ENCODE results near the gene SIRPA. TPM values are rescaled to one million over a fixed set of nuclear protein-coding genes. Genes with fewer than 3 reads are reported as not detected.

SIRPA gene
- total RNA-seq = 10 to 100 TPM; 11.5 to 34.6 (median 20.2) TPM

- no peaks in the 10 kb centered on the region for H3K27me3 ChIP-seq
- peak within 1 kb of the TSS; percentile 93 to 96 for H3K27ac ChIP-seq
- no peaks in the 10 kb centered on the region for H3K9me3 ChIP-seq
- TF ChIP-seq POLR2A (IDR thresholded peaks at IDR 0.05) (peak in 1 of 2 donors; percentile 59), CTCF (IDR thresholded peaks at IDR 0.05) (no peak)
- peak; percentile 77 to 78 for DNase-seq
- intact Hi-C loops (cut with DNase I; ENCODE audit: low total_unique reads) = no loop called here
- H3K4me1 ChIP-seq = no peaks in the 10 kb centered on the region
- H3K4me3 ChIP-seq = peak within 1 kb of the TSS; percentile 69 to 75
- no peaks in the 10 kb centered on the region for H3K36me3 ChIP-seq
These were observed at the start of gene SIRPA for GRCh38 chr20:1894951-1895673. Gene SIRPA (plus strand): TSS chr20:1895407. CDS start chr20:1895448, 41 bp downstream.

- Histone ChIP-seq H3K27me3 (no peaks in the 10 kb centered on the region), H3K27ac (no peak overlapping the region), H3K36me3 (no peaks in the 10 kb centered on the region), H3K4me3 (no peak overlapping the region), H3K9me3 (no peaks in the 10 kb centered on the region), H3K4me1 (no peaks in the 10 kb centered on the region)
- intact Hi-C loops (cut with DNase I; ENCODE audit: low total_unique reads) = no loop called here
- TF ChIP-seq POLR2A (IDR thresholded peaks at IDR 0.05) = no peak
- no peak for TF ChIP-seq CTCF (IDR thresholded peaks at IDR 0.05)
- DNase-seq = no peak
These were observed 49.5 kb upstream of the SIRPA start for GRCh38 chr20:1845701-1846100.

GRCh38 chr20:1846341-1846740 is 48.9 kb upstream of the SIRPA start:
- intact Hi-C loops (cut with DNase I; ENCODE audit: low total_unique reads) = no loop called here
- H3K27ac ChIP-seq = no peak overlapping the region
- TF ChIP-seq CTCF (IDR thresholded peaks at IDR 0.05) (no peak), POLR2A (IDR thresholded peaks at IDR 0.05) (no peak)
- H3K9me3 ChIP-seq = no peaks in the 10 kb centered on the region
- no peak for DNase-seq
- H3K4me1 ChIP-seq = no peaks in the 10 kb centered on the region
- no peak overlapping the region for H3K4me3 ChIP-seq
- H3K27me3 ChIP-seq = no peaks in the 10 kb centered on the region
- no peaks in the 10 kb centered on the region for H3K36me3 ChIP-seq

- no peaks in the 10 kb centered on the region for H3K36me3 ChIP-seq
- intact Hi-C loops (cut with DNase I; ENCODE audit: low total_unique reads) = no loop called here
- no peak for TF ChIP-seq POLR2A (IDR thresholded peaks at IDR 0.05)
- H3K27me3 ChIP-seq = no peaks in the 10 kb centered on the region
- no peaks in the 10 kb centered on the region for H3K4me1 ChIP-seq
- no peak for DNase-seq
- H3K4me3 ChIP-seq = no peak overlapping the region
- no peaks in the 10 kb centered on the region for H3K9me3 ChIP-seq
- H3K27ac ChIP-seq = no peak overlapping the region
These were observed 48.3 kb upstream of the SIRPA start for GRCh38 chr20:1846876-1847275.

- no peak for TF ChIP-seq POLR2A (IDR thresholded peaks at IDR 0.05)
- no peak for TF ChIP-seq CTCF (IDR thresholded peaks at IDR 0.05)
- intact Hi-C loops (cut with DNase I; ENCODE audit: low total_unique reads) = no loop called here
- Histone ChIP-seq H3K4me1 (no peaks in the 10 kb centered on the region), H3K9me3 (no peaks in the 10 kb centered on the region), H3K27me3 (no peaks in the 10 kb centered on the region), H3K27ac (no peak overlapping the region), H3K4me3 (no peak overlapping the region), H3K36me3 (no peaks in the 10 kb centered on the region)
- no peak for DNase-seq
These were observed 47.4 kb upstream of the SIRPA start for GRCh38 chr20:1847780-1848179.
